HL-60 (cell line): ENCODE results near the gene ZFYVE27.

Experiments
- GABPA ChIP-seq: IDR thresholded peaks from 2 replicates; pipeline ENCODE4 v1.6.1; 2012; ENCODE audit warnings: low read depth
- SPI1 ChIP-seq: IDR thresholded peaks from 2 replicates; pipeline ENCODE4 v1.6.1; 2012; ENCODE audit warnings: low read depth, mild to moderate bottlenecking, borderline replicate concordance
- TF ChIP-seq, protein P1 (sequence below): IDR thresholded peaks from one replicate; pipeline ENCODE4 v1.5.1; 2011; ENCODE audit warnings: low read length, control low read depth, inconsistent platforms; ENCODE audit not compliant: insufficient read depth

DNA sequence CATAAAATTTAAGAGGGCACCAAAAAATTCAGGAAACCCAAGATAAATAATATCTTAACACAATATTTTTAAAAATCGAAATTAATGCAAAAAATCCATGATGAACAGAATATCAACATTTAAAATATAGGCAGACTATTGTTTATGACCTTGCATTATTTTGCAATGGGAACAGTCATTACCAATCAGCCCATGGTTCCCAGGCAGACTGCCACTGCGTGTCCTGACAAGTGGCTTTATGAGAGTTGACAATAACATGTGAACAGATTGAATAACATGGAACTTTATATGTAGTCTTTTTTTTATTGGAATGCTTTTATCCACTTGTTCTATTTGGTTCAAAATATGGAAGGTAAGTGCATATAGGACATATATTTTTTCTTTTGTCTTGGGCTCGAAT, 46.8 kb upstream of the ZFYVE27 start:
- TF ChIP-seq, protein P1, sequence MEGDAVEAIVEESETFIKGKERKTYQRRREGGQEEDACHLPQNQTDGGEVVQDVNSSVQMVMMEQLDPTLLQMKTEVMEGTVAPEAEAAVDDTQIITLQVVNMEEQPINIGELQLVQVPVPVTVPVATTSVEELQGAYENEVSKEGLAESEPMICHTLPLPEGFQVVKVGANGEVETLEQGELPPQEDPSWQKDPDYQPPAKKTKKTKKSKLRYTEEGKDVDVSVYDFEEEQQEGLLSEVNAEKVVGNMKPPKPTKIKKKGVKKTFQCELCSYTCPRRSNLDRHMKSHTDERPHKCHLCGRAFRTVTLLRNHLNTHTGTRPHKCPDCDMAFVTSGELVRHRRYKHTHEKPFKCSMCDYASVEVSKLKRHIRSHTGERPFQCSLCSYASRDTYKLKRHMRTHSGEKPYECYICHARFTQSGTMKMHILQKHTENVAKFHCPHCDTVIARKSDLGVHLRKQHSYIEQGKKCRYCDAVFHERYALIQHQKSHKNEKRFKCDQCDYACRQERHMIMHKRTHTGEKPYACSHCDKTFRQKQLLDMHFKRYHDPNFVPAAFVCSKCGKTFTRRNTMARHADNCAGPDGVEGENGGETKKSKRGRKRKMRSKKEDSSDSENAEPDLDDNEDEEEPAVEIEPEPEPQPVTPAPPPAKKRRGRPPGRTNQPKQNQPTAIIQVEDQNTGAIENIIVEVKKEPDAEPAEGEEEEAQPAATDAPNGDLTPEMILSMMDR = no peak
- TF ChIP-seq SPI1 (no peak), GABPA (no peak)
